HepG2 (cell line): ENCODE measurements around the gene BCO2. TPM values are rescaled to one million over a fixed set of nuclear protein-coding genes. Genes with fewer than 3 reads are reported as not detected.

Source experiments
- ARHGAP35 ChIP-seq: sonication (generic); formaldehyde crosslinking; IDR thresholded peaks from 2 replicates; pipeline ENCODE4 v1.9.0; 2022; ENCODE audit warnings: mild to moderate bottlenecking, inconsistent platforms, moderate library complexity, missing genetic modification reagents, borderline replicate concordance
- MED13 ChIP-seq: sonication (generic); formaldehyde crosslinking; IDR thresholded peaks from 2 replicates; pipeline ENCODE4 v1.5.0; 2020; ENCODE audit warnings: missing genetic modification reagents
- MEIS2 ChIP-seq: sonication (generic); formaldehyde crosslinking; IDR thresholded peaks from 2 replicates; pipeline ENCODE4 v1.9.0; 2021; ENCODE audit warnings: mild to moderate bottlenecking, missing genetic modification reagents
- NAIF1 ChIP-seq: sonication (generic); formaldehyde crosslinking; IDR thresholded peaks from 2 replicates; pipeline ENCODE4 v1.5.0; 2020; ENCODE audit warnings: mild to moderate bottlenecking, missing genetic modification reagents, borderline replicate concordance
- ZNF563 ChIP-seq: sonication (generic); formaldehyde crosslinking; IDR thresholded peaks from 2 replicates; pipeline ENCODE4 v1.8.0; 2022; ENCODE audit warnings: mild to moderate bottlenecking, moderate library complexity, missing genetic modification reagents
- polyA plus RNA-seq, 8 experiments: library from polyadenylated mRNA; depleted of rRNA in 3 of 8; stranded (reverse) in 7 of 8; unstranded in 1 of 8; fragments of >200 nt; fragmentation: Illumina TruSeq in 4 of 8; extraction: Trizol in 4 of 8; gene quantifications; 2 replicates each; pipeline versions ENCODE4 v1.2.1 to v1.2.3, GENCODE V29; 2011 to 2016; ENCODE audit warnings: low read depth in 4 of 8, missing spikeins in 1 of 8, mixed read lengths in 1 of 8; ENCODE audit not compliant: insufficient read depth in 1 of 8
- total RNA-seq, 5 experiments: library from RNA; depleted of rRNA; stranded (reverse); fragments of >200 nt; fragmentation: Illumina TruSeq; extraction: Trizol; gene quantifications; 2 replicates each; pipeline ENCODE4 v1.2.3, GENCODE V29; 2016; ENCODE audit warnings: low read depth in 1 of 5
- TF ChIP-seq, protein P1 (sequence below): sonication (generic); formaldehyde crosslinking; IDR thresholded peaks from 2 replicates; pipeline ENCODE4 v1.4.0; 2020; ENCODE audit warnings: mild to moderate bottlenecking, missing genetic modification reagents
- TF ChIP-seq, protein P2 (sequence below): sonication (generic); formaldehyde crosslinking; IDR thresholded peaks from 2 replicates; pipeline ENCODE4 v1.5.1; 2020; ENCODE audit warnings: missing genetic modification reagents, mild to moderate bottlenecking, borderline replicate concordance
- TF ChIP-seq, protein P3 (sequence below): sonication (generic); formaldehyde crosslinking; IDR thresholded peaks from 2 replicates; pipeline ENCODE4 v1.4.0; 2020; ENCODE audit warnings: low read depth, missing genetic modification reagents

The BCO2 gene
- total and polyA plus RNA-seq, 2 of the 13 experiments (the other 11 are each of a cell fraction or from before 2014, with no cell fraction given): 0.38 to 0.58 TPM

DNA sequence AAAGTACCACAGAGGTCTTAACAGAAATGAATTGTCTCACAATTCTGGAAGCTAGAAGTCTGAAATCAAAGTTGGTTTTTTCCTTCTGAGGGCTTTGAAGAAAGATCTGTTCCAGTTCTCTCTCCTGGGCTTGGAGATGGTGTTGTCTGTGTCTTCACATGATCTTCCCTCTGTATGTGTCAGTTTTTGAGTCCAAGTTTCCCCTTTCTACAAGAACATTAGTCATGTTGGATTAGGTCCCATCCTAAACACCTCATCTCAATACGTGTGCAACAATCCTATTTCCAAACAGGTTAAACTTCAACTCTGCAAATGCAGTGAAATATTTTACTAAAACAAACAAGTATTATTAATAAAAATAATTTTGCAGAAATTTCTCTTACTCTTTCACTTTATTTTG, 47.8 kb downstream of the BCO2 start (continued):
- no peak for TF ChIP-seq ZNF563 (CRISPR knock-in tag)
- TF ChIP-seq NAIF1 (CRISPR knock-in tag): no peak
- TF ChIP-seq, protein P1, sequence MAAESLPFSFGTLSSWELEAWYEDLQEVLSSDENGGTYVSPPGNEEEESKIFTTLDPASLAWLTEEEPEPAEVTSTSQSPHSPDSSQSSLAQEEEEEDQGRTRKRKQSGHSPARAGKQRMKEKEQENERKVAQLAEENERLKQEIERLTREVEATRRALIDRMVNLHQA (CRISPR knock-in tag): no peak
- TF ChIP-seq, protein P2, sequence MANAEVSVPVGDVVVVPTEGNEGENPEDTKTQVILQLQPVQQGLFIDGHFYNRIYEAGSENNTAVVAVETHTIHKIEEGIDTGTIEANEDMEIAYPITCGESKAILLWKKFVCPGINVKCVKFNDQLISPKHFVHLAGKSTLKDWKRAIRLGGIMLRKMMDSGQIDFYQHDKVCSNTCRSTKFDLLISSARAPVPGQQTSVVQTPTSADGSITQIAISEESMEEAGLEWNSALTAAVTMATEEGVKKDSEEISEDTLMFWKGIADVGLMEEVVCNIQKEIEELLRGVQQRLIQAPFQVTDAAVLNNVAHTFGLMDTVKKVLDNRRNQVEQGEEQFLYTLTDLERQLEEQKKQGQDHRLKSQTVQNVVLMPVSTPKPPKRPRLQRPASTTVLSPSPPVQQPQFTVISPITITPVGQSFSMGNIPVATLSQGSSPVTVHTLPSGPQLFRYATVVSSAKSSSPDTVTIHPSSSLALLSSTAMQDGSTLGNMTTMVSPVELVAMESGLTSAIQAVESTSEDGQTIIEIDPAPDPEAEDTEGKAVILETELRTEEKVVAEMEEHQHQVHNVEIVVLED (CRISPR knock-in tag): no peak
- TF ChIP-seq MEIS2: no peak
- TF ChIP-seq ARHGAP35: no peak
- TF ChIP-seq MED13: no peak
- TF ChIP-seq, protein P3, sequence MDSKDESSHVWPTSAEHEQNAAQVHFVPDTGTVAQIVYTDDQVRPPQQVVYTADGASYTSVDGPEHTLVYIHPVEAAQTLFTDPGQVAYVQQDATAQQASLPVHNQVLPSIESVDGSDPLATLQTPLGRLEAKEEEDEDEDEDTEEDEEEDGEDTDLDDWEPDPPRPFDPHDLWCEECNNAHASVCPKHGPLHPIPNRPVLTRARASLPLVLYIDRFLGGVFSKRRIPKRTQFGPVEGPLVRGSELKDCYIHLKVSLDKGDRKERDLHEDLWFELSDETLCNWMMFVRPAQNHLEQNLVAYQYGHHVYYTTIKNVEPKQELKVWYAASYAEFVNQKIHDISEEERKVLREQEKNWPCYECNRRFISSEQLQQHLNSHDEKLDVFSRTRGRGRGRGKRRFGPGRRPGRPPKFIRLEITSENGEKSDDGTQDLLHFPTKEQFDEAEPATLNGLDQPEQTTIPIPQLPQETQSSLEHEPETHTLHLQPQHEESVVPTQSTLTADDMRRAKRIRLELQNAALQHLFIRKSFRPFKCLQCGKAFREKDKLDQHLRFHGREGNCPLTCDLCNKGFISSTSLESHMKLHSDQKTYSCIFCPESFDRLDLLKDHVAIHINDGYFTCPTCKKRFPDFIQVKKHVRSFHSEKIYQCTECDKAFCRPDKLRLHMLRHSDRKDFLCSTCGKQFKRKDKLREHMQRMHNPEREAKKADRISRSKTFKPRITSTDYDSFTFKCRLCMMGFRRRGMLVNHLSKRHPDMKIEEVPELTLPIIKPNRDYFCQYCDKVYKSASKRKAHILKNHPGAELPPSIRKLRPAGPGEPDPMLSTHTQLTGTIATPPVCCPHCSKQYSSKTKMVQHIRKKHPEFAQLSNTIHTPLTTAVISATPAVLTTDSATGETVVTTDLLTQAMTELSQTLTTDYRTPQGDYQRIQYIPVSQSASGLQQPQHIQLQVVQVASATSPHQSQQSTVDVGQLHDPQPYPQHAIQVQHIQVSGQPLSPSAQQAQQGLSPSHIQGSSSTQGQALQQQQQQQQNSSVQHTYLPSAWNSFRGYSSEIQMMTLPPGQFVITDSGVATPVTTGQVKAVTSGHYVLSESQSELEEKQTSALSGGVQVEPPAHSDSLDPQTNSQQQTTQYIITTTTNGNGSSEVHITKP (CRISPR knock-in tag): no peak
